Bone marrow (tissue), 2 donors: ENCODE results near the gene FAM120B.

Source experiments
- DNase-seq, 2 donors: peaks; one replicate each; lab custom pipeline; 2025; lab: John Stamatoyannopoulos, UW

FAM120B gene

GRCh38 chr6:170358496-170358895, 51.9 kb downstream of the FAM120B start:
- DNase-seq = no peak

GRCh38 chr6:170360476-170360875, 53.9 kb downstream of the FAM120B start:
- no peak for DNase-seq

- no peak for DNase-seq
These were observed 54.8 kb downstream of the FAM120B start for GRCh38 chr6:170361335-170361734.

- DNase-seq = no peak
These were observed 55.6 kb downstream of the FAM120B start for GRCh38 chr6:170362121-170362520.

DNA sequence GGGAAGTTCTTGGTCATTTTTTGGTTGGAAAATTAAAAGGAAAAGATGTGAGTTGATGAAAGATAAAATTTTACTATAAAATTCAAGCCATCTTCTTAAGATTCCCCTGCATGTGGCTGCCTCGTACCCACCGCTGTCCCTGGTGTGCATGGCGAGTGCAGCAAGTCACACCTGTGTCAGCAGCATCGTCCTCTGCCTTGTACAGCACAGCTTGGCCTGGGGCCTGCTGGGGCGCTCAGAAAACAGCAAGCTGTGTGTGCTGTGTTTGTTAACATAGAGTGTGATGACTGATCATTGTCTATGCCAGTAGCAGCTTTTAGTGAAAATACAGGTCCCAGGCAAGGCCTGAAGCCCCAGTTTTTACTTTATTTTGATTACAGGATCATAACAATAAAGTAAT, 56.7 kb downstream of the FAM120B start:
- no peak for DNase-seq

- DNase-seq = no peak
These were observed 58.6 kb downstream of the FAM120B start for GRCh38 chr6:170365121-170365520.

DNA sequence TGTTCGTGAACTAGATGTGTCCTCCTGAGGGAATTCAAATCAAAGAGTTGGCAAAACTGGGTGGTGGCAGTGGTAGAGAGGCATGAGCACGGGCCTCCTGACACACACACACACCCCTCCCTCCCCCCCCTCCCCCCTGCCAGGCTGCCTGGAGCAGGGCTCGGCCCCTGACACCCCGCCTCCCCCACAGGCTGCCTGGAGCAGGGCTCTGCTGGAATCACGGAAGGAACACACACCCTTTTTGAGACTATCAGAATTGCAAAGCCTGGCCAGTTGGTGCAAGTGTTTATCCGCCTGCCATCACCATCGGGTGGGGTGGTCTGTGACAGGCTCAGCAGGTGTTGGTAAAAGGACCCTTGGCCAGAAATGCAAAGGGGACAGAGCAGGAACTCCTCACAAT, 59.0 kb downstream of the FAM120B start:
- DNase-seq = no peak

DNA sequence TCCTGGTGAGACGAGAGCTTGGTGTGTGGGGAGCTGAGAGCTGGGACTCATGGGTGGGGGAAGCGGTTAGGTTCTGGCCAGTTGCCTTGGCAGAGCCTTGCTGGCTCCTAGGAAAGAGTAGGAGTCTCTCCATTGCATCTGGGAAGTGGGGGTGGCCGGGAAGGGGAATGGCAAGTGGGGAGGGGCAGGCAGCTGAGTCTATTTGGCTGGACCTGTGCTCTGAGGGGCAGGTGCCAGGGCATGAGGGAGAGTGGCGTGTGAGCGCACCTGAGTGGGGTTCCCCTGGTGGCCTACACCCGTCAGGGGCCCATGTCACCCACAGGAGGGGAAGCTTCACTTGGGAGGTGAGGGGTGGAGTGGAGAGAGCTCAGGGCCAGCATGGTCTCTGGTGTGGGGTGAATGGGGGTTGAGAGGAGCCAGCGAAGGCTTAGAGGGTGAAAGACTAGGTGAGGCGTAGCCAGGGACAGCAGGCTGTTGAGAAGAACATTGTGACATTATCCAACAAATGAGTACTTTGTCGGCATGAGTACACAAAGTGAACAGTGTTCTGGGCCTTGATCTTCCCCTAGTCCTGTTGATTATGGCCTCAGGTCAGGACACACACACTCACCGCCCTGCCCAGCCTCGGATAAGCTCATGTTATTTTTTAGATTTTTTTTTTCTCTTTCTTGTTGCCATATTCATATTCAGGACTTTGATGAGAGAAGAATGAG, 59.8 kb downstream of the FAM120B start:
- DNase-seq = no peak

GRCh38 chr6:170367241-170367640, 60.7 kb downstream of the FAM120B start:
- no peak for DNase-seq

- DNase-seq = no peak
These were observed 62.0 kb downstream of the FAM120B start for GRCh38 chr6:170368544-170368943.

DNA sequence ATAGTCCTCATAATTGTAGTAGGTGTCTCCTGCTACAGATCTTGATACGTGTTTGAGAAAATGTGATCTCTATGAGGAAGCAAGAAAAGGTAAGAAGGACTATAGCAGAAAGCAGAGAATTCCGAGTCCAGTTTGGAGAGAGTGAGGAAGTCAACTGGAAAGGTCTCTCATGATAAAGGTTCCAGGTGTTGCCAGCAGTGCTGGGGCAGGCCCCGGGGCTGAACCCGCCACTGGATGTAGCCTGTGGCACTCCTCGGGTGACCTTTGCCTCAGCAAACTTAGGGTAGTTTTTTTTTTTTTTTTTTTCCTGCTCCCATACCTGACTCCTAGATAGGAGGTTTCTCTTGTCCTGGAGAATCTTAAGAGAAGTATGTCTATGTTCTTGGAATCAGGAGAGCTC, 62.8 kb downstream of the FAM120B start:
- DNase-seq = no peak

DNA sequence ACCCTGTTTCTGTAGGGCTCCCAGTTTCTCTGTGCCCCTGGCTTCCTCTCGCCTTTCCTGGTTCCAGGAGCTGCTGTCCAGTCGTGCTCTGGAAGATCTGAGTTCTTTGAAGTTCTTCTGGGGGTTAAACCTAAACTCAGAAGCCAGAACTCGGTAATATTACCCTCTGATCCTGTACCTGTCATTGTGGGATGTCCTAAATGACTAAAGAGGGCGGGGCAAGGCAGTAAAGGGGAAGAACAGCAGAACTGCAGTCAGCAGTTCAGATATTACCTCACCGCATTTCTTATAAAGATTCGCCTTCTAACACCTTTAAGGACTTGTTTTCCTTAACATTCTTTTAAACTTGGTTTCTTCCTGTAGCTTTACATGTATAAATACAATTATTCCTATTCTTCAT, 63.9 kb downstream of the FAM120B start:
- no peak for DNase-seq

- DNase-seq = no peak
These were observed 64.5 kb downstream of the FAM120B start for GRCh38 chr6:170371080-170371479.

GRCh38 chr6:170371588-170371987, 65.0 kb downstream of the FAM120B start:
- DNase-seq = no peak

GRCh38 chr6:170372380-170373325, 66.1 kb downstream of the FAM120B start:
- no peak for DNase-seq

- DNase-seq = no peak
These were observed 68.2 kb downstream of the FAM120B start for GRCh38 chr6:170374571-170375444.

- DNase-seq = no peak
These were observed 69.1 kb downstream of the FAM120B start for GRCh38 chr6:170375661-170376060.

- DNase-seq = no peak
These were observed 70.0 kb downstream of the FAM120B start for GRCh38 chr6:170376386-170377043.

DNA sequence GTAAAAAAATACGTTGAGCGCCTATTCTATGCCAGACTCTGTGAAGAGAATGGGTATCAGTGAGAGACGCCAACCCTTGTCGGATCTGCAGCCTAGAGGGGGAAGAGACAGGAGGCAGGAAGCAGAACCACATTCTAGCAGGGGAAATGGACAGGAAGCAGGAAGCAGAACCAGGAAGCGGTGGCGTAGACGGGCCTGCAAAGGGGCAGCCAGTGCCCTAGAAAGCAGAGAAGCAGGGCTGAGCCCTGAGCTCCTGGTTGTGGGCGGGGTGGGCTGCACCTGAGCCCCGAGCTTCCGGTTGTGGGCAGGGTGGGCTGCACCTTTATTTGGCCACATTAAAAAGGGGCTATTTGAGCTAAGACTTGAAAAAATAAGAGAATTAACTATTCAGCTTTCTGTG, 71.9 kb downstream of the FAM120B start:
- no peak for DNase-seq

- no peak for DNase-seq
These were observed 75.0 kb downstream of the FAM120B start for GRCh38 chr6:170381562-170381961.

DNA sequence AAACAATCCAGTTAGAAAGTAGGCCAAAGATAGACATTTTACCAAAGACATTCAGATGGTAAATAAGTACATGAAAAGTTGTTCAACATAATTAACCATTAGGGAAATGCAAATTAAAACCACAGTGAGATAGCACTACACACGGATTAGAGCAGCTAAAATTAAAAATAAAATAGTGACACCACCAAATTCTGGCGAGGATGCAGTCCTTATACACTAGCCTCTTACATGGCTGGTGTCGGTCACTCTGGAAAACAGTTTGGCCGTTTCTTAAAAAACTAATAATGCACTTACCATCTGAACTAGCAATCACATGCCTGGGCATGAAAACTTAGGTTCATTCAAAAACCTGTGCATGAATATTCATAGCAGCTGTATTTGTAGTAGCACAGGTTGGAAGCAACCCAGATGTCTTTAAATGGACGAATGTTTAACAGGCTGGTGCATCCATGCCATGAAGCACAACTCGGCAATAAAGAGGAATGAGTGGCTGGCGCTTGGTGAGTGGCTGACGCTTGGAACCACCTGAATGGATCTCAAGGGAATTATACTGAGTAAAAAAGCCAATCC, 77.0 kb downstream of the FAM120B start:
- no peak for DNase-seq
